HG03060 (cell line): ENCODE measurements around the gene HPS4.

Experiments used
- ATAC-seq: cut with Tn5 transposase; IDR thresholded peaks from one replicate; pipeline ENCODE4 v1.9.1; 2021; ENCODE audit warnings: low read depth, moderate number of reproducible peaks; ENCODE audit not compliant: unreplicated experiment

HPS4 gene

GRCh38 chr22:26499188-26499703 lies 15.7 kb upstream of the HPS4 start:
- ATAC-seq, result no peak

GRCh38 chr22:26496456-26496855 lies 12.9 kb upstream of the HPS4 start:
- no peak for ATAC-seq

GRCh38 chr22:26494506-26494905 lies 10.9 kb upstream of the HPS4 start:
- no peak for ATAC-seq

- no peak for ATAC-seq
Observed at GRCh38 chr22:26492220-26492619, 8.6 kb upstream of the HPS4 start.

GRCh38 chr22:26489447-26490036 lies 6.0 kb upstream of the HPS4 start:
- ATAC-seq, result no peak

- no peak for ATAC-seq
Observed at GRCh38 chr22:26487996-26488395, 4.4 kb upstream of the HPS4 start.

- no peak for ATAC-seq
Observed at GRCh38 chr22:26486394-26486793, 2.8 kb upstream of the HPS4 start.

GRCh38 chr22:26485806-26486390 lies 2.3 kb upstream of the HPS4 start:
- ATAC-seq, result no peak

- no peak for ATAC-seq
Observed at GRCh38 chr22:26485013-26485412, 1.4 kb upstream of the HPS4 start.

- ATAC-seq, result no peak
Observed at GRCh38 chr22:26484360-26484706, 750 bp upstream of the HPS4 start.

GRCh38 chr22:26483043-26483438 lies 542 bp downstream of the HPS4 start:
- ATAC-seq, result no peak

- no peak for ATAC-seq
Observed at GRCh38 chr22:26482161-26482560, 1.4 kb downstream of the HPS4 start.

- ATAC-seq, result no peak
Observed at GRCh38 chr22:26481694-26482093, 1.9 kb downstream of the HPS4 start.

GRCh38 chr22:26481112-26481693 lies 2.4 kb downstream of the HPS4 start:
- no peak for ATAC-seq

- no peak for ATAC-seq
Observed at GRCh38 chr22:26480611-26480932, 3.0 kb downstream of the HPS4 start.

GRCh38 chr22:26479792-26480610 lies 3.6 kb downstream of the HPS4 start:
- no peak for ATAC-seq

- ATAC-seq, result no peak
Observed at GRCh38 chr22:26479043-26479791, 4.4 kb downstream of the HPS4 start.

- no peak for ATAC-seq
Observed at GRCh38 chr22:26477341-26477731, 6.2 kb downstream of the HPS4 start.

GRCh38 chr22:26476705-26477340 lies 6.8 kb downstream of the HPS4 start:
- no peak for ATAC-seq

- no peak for ATAC-seq
Observed at GRCh38 chr22:26474682-26475081, 8.9 kb downstream of the HPS4 start.
